GM21576 (cell line): ENCODE results near the gene MCF2L2.
A peak's percentile ranks its signal among the peaks of the same experiment; 100 is the strongest.

ENCODE experiments used
- ATAC-seq: cut with Tn5 transposase; IDR thresholded peaks from one replicate; pipeline ENCODE4 v1.9.1; 2021; ENCODE audit warnings: mild to moderate bottlenecking, moderate library complexity; ENCODE audit not compliant: unreplicated experiment

MCF2L2 gene

DNA sequence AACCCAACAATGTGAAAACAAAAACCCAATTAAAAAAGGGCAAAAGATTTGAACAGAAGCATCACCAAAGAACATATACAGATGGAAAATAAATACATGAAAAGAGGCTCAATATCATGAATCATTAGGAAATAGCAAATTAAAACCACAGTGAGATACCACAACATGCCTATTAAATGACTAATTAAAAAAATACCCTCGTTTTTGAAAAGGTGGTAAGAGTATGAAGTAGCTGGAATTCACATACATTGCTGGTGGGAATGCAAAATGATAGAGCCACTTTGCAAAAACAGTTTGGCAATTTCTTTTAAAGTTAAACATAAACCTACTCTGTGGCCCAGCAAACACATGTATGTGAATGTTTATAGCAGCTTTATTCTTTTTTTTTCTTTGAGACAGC lies 99.6 kb downstream of the MCF2L2 start:
- no peak for ATAC-seq

DNA sequence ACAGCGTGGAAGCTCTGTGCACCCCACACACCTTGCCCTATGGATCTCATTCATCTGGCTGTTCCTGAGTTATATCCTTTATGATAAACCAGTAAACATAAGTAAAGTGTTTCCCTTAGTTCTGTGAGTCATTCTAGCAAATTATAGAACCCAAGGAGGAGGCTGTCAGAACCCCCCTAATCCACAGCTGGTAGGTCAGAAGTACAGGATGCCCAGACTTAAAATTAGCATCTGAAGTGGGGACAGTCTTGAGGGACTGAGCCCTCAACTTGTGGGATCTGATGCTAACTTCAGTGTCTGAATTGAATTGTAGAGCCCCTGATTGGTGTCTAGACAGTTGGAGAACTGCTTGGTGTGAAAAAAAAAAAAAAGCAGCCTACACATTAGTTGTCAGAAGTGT lies 100.3 kb downstream of the MCF2L2 start:
- no peak for ATAC-seq

DNA sequence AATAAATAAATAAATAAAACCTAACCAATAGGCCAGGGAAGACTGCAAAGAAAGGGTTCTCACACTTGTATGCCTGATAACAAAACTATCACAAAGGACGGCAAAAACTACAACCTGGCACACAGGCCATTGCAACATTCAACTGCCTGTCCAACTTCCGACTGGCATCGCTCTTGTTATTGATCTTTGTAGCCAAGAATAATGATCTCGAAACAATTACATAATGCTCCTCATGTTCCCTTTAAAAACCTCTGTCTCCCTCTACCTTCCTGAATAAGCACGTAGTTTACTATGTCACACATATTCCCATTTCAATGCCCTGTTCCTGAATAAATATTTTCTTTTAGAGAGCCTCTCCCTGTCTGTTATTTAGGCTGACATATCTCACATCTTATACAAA lies 101.1 kb downstream of the MCF2L2 start:
- no peak for ATAC-seq

DNA sequence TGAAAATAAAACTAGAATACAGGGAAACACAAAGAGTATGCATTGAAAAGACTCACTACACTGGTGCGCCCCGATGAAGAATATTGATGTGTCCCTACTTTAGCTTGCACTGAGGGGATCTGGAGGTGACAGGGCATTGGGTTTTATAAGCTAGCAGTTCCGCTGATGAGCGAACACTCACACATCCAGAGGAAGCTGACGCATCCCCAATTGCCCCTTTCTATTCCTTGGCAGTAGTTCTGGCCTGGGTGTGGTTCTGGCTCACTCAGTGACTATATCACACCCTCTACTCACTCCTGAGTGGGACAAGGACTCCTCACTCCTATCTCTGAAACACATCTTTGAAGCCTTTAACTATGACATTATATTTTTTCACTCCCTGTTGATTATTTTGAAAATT lies 104.3 kb downstream of the MCF2L2 start:
- no peak for ATAC-seq

DNA sequence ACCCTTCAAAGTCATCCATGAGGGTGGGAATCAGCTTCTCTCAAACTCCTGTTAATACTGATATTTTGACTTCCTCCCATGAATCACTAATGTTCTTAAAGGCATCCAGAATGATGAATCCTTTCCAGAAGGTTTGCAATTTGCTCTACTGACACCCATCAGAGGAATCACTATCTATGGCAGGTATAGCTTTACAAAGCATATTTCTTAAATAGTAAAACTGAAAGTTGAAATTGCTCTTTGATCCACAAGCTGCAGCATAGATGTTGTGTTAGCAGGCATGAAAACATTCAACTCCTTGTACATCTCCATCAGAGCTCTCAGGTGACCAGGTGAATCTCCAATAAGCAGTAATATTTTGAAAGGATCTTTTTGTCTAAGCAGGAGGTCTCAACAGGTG lies 109.0 kb downstream of the MCF2L2 start:
- no peak for ATAC-seq

DNA sequence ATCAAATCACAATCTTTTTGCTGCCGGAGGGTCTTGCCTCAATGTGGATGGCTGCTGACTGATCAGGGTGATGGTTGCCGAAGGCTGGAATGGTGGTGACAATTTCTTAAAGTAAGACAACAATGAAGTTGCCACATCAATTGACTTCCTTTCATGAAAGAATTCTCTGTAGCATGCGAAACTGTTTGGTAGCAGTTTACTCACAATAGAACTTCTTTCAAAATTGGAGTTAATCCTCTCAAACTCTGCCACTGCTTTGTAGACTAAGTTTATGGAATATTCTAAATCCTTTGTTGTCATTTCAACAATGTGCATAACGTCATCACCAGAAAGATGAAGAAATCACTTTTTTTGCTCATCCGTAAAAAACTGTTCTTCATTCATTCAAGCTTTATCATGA lies 109.5 kb downstream of the MCF2L2 start:
- no peak for ATAC-seq

DNA sequence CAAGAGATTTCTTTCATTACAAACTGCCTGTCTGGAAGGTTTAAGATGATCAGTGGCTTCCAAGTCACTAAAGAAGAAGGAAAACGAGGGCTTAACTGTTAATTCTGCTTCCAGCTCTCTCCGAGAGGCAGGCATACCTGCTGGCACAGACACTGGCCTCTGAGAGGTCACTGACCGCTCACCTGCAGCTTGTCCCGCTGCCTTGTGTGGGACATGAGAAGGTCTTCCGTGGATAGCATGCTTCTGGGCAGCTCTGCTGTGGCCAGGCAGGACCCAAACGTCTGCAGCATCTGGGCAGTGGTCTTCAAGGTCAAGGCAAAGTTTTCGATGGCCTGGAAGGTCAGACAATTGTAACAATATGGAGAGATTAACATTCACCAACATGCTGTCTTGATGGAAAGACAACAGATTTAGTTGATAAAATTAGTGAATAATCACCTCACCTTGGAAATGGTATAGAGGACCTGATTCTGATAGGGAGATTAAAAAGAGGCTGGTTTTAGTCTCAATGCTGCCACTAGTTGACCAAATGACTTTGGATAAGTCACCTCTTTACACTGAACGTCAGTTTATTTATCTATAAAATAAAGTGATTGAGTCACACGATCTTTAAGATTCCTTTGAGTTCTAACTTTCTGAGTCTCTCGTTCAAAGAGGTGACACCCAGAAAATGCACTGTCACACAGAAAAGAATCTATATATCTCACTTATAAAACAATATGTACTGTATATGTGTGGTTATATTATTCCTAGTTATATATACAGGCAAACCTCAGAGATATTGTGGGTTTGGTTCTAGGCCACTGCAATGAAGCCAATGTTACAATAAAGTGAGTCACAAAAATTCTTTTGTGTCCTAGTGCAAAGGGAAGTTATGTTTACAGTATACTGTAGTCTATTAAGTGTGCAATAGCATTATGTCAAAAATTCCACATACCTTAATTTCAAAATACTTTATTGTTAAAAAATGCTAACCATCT lies 110.2 kb downstream of the MCF2L2 start:
- ATAC-seq: no peak

DNA sequence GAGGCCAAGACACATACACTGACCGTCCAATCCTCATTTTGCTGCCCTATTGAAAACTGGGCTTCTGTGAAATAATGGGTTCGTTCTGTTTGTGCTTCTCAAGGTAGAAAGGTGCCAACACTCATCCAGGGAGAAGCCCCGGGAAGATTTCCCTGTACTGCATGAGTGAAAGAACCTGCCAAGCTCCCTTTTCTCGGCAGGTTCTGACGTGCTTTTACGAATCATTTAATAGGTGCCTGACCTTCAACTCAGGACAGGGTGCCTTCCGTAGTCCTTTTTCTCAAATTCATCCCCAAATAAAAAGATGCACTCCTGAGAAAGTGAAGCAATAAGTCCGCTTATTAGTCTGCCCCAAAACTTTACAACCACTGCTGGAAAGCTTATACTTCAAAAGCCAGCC lies 111.1 kb downstream of the MCF2L2 start:
- ATAC-seq: no peak

DNA sequence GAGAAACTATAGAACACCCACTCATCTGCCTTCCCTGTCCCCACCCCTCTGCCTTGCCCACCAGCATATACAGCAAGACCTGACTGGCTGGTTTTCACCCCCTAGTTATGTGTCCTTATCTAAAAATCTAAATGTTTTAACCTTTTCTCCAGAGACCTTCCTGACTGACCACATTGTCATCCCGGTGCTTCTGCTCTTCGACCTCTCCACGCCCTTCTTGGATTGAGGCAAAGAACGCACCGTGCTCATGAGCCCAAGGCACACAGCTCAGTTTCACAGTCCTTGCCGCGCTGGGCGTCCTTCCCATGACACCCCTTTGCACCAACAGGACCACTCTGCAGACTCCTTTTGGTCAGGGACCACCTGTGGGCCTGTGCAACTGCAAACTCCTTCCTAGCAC lies 112.7 kb downstream of the MCF2L2 start:
- no peak for ATAC-seq

DNA sequence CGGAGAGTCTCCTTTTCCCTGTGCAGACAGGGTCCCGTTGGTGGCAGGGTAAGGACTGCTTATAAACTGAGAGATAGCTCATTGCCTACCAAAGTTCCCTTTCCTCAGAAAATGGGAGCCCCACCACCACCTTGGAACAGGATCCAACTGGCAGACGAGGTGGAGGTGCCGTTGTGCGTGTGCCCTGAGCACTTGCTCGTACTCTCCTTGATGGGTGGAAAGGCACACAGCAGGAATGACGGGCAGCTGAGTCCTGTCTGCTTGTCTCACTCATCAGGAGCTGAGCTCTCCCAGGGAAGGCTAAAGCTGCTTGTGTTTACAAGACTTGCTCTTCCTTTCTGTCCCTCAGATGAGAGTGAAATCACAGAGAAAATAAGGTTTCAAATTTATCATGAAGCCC lies 114.7 kb downstream of the MCF2L2 start:
- ATAC-seq: no peak

DNA sequence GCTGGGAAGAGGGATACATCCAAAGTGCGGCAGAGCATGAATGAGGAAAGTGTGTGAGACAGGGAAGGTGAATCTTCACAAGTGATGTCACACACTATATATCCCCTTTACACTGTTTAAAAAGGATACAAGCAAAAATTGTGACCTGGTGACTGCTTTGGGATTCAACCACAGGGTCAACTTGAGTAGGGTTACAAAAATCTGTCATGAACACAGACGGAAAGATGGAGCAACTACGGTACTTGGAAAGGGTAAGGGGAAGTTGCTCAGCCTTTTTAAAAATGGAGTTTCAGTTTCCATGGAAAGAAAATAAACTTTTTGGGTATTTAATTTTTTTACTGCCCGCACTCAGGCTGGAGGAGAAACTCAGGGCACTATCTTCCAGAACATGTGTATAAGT lies 115.1 kb downstream of the MCF2L2 start:
- no peak for ATAC-seq

DNA sequence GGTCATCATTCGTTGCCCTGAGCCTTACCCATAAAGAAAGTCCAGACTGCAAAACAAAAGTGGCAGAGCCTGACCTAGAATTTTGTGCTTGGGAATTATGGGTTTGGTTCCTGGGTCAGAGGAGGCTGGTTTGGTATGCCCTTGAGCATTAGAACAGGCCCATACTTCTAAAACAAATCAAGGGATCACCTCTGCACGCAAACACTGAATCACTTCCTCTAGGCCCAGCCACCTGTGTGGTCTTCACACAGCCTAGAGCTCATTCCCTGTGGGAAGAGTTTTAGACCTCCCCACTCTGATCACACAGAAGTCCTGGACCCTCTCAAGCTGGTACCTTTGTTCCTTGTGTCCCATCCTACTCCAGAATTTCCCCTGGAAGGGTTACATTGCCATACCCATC lies 116.0 kb downstream of the MCF2L2 start:
- no peak for ATAC-seq

DNA sequence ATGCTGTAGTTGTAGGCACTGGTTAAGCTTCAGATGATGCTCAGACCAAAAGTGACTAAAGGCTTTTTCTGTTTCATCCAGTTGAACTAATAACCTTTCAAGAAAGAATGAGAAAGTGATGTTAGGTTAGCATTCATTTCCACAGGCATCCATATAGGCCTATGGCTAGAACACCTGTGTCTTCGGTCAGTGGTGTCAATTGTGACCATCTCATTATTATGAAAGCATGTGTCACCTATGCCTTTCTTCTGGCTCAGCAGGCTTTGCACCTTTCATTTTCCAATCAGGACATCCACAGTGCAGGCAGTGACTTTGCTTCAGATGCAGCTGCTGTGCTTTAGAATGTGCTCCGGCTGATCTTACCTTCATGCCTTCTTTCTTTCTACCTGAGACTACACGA lies 117.5 kb downstream of the MCF2L2 start:
- no peak for ATAC-seq

DNA sequence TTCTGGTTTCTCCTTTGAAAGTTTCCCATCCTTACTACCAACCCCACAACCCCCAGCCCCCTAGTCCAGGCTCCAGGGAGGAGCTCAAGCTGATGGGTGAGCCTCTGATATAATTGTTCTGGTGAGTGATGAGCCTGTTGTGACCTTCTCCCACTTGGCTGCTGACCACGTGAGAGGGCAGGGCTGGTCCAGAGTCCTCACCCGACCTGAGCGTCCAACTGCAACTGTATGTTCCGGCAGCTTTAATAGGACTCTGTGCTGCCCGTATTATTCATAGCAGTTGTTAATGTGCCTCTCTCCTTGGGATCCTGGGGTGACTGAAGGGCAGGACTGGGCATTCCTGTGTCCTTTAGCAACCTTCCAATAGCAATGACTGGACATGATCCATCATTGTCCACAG lies 119.1 kb downstream of the MCF2L2 start:
- ATAC-seq: no peak

DNA sequence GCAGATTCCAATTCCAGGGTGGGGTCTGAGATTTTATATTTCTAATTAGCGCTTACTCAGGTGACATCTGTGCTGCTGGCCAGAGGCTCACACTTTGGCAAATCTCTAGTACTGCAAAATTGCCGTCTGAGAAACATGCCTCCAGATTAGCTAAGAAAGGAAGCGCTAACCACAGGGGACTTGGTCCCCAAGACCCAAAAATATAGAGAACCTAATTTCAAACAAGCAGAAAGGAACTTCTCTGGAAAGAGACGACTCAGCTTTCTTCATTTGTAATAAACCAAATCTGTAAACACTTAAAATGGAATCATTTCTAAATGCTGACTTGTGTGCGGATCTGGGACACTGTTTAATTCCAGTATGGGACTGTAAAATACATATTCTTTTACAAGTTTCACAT lies 119.7 kb downstream of the MCF2L2 start:
- ATAC-seq: no peak

DNA sequence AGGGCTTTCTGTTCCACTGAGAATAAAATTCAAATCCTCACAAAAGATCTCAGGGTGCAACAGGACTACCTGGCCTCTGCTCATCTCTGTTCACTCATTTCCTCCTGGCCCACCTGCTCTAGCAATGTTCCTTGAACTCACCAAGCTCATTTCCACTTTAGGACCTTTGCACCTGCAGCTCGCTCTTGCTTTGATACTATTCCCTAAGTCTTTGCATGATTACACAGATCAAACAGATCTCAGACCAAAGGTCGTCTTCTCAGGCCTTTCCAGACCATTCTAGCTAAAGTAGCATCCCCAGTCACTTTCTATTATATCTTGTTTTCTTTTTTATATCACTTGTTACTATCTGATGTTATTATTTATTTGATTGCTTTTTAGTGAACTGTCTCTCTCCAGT lies 120.7 kb downstream of the MCF2L2 start:
- ATAC-seq: no peak

DNA sequence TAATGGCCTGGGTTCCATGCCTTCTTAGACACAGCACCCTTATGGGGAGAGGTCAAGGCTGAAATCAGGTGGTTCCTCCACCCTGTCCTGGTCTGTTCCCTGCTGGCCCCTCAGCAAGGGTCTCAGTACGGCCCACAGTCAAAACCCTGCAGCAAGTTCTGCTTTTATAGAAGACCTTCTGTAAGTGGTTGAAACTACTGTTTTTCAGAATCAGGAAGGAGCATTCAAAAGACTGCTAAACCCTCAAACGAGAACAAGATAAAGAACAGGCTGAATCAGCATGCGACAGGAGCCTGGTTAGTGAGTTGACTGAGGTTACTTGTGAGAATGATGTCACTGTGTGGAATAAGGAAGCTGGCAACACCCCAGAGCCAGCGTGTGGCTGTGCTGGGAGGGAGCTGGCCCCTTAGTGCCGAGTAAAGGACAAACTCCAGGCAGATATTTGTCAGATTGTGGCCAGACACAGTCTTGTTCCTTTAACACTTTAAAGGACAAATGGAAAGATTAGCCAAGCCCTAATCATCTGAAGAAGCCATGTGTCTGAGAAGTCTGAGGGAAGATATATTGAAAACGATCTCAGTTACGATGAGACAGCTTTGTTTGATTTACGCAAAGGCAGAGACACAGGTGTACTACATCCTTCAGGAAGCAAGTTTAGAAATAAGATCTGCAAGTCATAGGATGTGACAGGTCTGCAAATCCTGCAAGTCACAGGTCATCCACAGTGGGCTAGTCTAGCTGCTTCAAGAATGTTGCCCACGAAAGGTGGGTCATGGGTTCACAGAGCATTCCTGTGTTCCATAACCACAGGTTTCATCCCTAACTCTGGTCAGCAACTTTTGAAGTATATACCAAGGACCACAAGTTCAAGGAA lies 121.4 kb downstream of the MCF2L2 start:
- peak; percentile 76 for ATAC-seq

DNA sequence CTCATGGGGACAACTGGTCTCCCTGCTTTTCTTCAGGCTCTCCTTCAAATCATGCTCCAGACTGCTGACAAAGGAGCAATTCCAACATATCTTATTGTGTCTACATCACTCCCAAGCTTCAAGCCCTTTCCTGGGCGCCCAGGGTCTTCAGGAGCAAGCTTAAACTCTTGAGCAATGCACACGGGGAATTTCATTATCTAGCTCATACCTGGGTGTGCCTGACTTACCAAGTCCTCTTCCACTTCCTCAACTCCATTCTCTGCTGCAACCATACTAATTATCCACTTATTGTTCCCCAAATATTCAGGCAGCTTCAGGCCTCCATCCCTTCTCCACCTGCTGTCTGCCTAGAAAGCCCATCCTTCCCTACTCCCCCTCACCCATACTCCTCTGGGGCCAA lies 124.7 kb downstream of the MCF2L2 start:
- ATAC-seq: no peak

DNA sequence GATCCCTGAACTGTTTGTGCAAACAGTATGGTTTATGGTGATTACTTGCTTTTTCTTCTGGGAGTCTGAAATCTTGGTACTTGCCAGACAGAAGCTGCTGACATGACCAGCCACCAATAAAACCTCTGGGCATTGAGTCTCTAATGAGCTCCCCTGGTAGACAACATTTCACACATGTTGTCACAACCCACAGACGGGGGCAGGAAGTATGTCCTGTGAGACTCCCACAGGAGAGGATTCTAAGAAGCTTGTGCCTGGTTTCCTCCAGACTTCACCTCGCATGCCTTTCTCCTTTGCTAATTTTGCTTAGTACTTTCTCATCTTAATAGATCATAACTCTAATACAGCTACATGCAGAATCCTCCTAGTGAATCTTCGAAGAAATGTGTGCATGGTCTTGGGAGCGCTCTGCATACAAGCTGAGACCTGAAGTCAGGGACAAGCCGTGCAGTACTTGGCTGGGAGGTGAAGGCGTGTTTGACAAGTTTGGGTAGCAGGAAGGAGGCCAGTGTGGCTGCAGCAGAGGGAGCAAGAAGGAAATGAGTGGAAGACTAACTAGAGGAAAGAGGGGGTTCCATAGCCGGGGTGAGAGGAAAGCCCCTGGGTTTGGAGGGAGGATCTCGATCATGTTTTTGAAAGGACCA lies 126.4 kb downstream of the MCF2L2 start:
- no peak for ATAC-seq

DNA sequence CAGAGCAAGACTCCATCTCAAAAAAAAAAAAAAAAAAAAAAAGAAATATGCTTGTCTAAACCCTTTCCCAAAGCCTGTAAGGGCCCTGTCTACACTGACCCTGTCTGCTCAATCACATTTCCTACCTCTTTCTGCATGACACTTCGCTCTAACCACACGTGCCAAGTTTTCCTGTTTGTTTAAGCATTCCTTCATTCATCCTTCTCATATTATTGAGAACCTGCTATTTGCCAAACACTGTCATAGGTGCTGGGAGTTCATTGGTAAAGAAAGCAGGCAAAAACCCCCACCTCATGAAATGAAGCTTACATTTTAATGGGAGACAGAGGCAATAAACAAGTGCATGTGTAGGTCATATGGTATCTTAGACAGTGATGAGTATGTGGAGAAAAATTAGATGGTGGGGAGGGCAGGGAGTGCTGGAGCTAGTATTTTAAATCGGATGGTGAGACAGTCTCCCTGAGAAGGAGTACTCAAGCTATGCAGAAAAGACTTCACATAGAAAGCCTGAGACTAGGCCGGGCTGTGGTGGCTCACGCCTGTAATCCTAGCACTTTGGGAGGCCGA lies 127.3 kb downstream of the MCF2L2 start:
- no peak for ATAC-seq

DNA sequence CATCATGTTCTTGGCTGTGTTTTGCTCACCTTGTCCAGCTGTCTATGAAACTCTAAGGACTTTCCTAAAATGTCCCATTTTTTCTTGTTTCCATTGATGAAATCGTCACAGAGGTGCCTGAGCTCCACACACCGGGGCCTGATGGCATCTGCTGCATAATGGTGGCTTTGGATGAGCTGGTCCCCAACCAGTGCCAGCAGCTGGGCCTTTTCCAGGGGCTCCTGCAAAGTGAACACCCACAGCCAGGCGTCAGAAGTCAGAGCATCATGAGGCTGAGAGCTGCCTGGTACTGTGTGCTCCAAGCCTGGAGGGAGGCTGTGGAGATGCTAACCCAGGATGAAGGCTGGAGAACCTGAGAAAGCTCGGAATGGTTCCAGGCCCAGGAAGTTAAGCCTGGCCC lies 128.4 kb downstream of the MCF2L2 start:
- ATAC-seq: no peak
